ENCODE data around the gene CTAGE6.
"Not testable (repeated sequence)": the region's sequence is repeated elsewhere in the genome, so short reads cannot be mapped to it uniquely, and the experiment has no call there.

GRCh38 chr7:143806664-143807071, 49.2 kb upstream of the CTAGE6 start:
- not testable (repeated sequence) for TF ChIP-seq EZH2 (IDR thresholded peaks at IDR 0.05; ENCODE audit: low read depth, unreplicated experiment); CTCF (conservative IDR thresholded peaks at IDR 0.05; ENCODE audit: low read depth in 2 of 2); POLR2AphosphoS5 (IDR thresholded peaks at IDR 0.05; ENCODE audit: low read depth); EZH2phosphoT487 (IDR thresholded peaks at IDR 0.05; ENCODE audit: unreplicated experiment); REST (IDR thresholded peaks at IDR 0.05; ENCODE audit: unreplicated experiment)
